Upper lobe of right lung (tissue), 1 donor: ENCODE measurements around the gene TUBGCP2. TPM values are rescaled to one million over a fixed set of nuclear protein-coding genes. Genes with fewer than 3 reads are reported as not detected.

Experiments used
- ATAC-seq: fragments of 200-7000 bp; cut with Tn5 transposase; one replicate; pipeline ENCODE4 v1.9.1; 2020; ENCODE audit warnings: mild to moderate bottlenecking, moderate library complexity
- DNase-seq: peaks from one replicate; pipeline ENCODE4 v3.0.0-alpha.2; 2020
- H3K27ac ChIP-seq: fragments of 200-600 bp; one replicate; pipeline ENCODE4 v1.8.0; 2022
- H3K27me3 ChIP-seq: fragments of 200-600 bp; one replicate; pipeline ENCODE4 v1.8.0; 2022; ENCODE audit warnings: mild to moderate bottlenecking
- H3K36me3 ChIP-seq: fragments of 200-600 bp; one replicate; pipeline ENCODE4 v1.8.0; 2022
- H3K4me1 ChIP-seq: fragments of 200-600 bp; one replicate; pipeline ENCODE4 v1.8.0; 2022
- H3K4me3 ChIP-seq: fragments of 200-600 bp; one replicate; pipeline ENCODE4 v1.8.0; 2022; ENCODE audit warnings: mild to moderate bottlenecking
- H3K9me3 ChIP-seq: fragments of 200-600 bp; one replicate; pipeline ENCODE4 v1.8.0; 2022
- CTCF ChIP-seq: fragments of 200-600 bp; IDR thresholded peaks from one replicate; pipeline ENCODE4 v1.8.0; 2022; ENCODE audit warnings: antibody characterized with exemption
- intact Hi-C: fragments of 100-400 bp; cut with DNase I; formaldehyde crosslinking; loops from one replicate; pipeline ENCODE4 v1.11.0; 2022
- total RNA-seq: library from RNA; stranded (reverse); fragmentation: NEBNext Ultra II Directional; extraction: Animal tissue kit (Norgen Biotek cat#: 25700); gene quantifications from one replicate; pipeline ENCODE4 v1.2.1, GENCODE V29; 2021
- donor health status: DM: no; HTN: yes; CAD: no; lungs with severe emphysema.

The TUBGCP2 gene
- total RNA-seq, 1 donor from 2014 or later: 44.6 TPM

- H3K9me3 ChIP-seq: no peaks in the 10 kb centered on the region
- peaks cover 4% of the 10 kb centered on the region for H3K27me3 ChIP-seq
- DNase-seq (no peak), ATAC-seq (no peak)
- no peaks in the 10 kb centered on the region for H3K36me3 ChIP-seq
- intact Hi-C loops: no loop called here
- peaks cover 26% of the 10 kb centered on the region for H3K4me1 ChIP-seq
- H3K4me3 ChIP-seq: no peak overlapping the region
- H3K27ac ChIP-seq: no peak overlapping the region
- TF ChIP-seq CTCF: no peak
Observed at GRCh38 chr10:133254421-133255120, 54.1 kb downstream of the TUBGCP2 start.

- DNase-seq (no peak), ATAC-seq (no peak)
- TF ChIP-seq CTCF: no peak
- no peak overlapping the region for H3K4me3 ChIP-seq
- intact Hi-C loops: no loop called here
- no peak overlapping the region for H3K27ac ChIP-seq
- H3K9me3 ChIP-seq: no peaks in the 10 kb centered on the region
- peaks cover 10% of the 10 kb centered on the region for H3K27me3 ChIP-seq
- H3K4me1 ChIP-seq: peaks cover 15% of the 10 kb centered on the region
- H3K36me3 ChIP-seq: no peaks in the 10 kb centered on the region
Observed at GRCh38 chr10:133253361-133253955, 55.2 kb downstream of the TUBGCP2 start.

DNA sequence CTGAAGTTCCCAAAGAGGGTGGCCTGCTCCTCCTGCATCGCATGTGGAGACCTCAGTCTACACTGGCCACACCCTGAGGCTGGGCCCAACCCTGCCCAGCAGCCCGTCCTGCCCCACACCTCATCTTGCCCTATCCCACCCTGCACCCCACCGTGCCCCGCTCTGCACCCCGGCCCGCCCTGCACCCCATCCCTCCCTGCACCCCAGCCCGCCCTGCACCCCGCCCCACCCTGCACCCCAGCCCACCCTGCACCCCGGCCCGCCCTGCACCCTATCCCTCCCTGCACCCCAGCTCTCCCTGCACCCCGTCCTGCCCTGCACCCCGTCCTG is 56.5 kb downstream of the TUBGCP2 start:
- intact Hi-C loops: no loop called here
- H3K27me3 ChIP-seq: peaks cover 10% of the 10 kb centered on the region
- DNase-seq: no peak

DNA sequence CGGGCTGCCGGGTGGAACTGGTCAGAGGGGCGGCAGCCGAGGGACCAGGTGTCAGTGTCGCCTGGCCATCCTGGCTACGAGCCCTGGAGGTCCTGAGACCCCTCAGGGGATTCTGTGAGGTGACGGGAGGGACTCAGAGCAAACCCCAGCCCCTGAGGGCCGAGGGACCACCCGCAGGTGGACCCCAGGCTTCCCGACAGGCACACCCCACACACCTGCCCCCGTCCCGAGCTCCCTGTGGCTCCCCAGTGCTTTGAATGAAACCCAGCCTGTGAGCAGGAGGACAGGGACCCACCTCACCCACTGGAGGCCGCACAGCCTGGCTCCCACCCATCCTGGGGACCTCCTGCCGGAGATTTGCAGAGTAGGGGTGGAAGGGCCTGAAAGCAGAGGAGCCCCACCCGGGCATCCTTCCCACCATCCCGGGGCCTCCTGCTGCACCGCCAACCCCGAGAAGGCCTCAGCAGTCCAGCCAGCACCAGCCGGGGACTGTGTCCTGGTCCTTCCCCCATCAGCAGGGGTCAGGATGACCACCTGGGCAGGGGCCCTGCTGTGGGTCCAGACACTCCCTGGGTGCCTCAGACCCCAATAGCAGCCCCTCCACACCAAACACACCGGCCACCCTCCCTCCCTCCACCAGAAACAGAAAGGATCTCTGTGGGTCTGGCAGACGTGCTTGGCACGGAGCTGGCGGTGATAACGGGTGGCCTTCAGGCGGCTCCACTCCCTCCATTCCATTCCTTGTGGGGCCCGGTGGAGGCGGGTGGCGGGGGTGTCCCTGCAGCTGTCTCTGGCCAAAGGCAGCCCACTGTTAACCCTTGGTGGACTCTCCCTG is 57.1 kb downstream of the TUBGCP2 start:
- ATAC-seq: no peak

More for the DNA sequence above, 56.5 kb downstream of the TUBGCP2 start:
- no peak for ATAC-seq
- Histone ChIP-seq H3K4me3 (no peak overlapping the region), H3K9me3 (no peaks in the 10 kb centered on the region), H3K36me3 (no peaks in the 10 kb centered on the region), H3K27ac (no peak overlapping the region), H3K4me1 (peaks cover 2% of the 10 kb centered on the region)
- TF ChIP-seq CTCF: no peak

More for the DNA sequence above, 57.1 kb downstream of the TUBGCP2 start:
- H3K4me1 ChIP-seq: no peaks in the 10 kb centered on the region
- intact Hi-C loops: no loop called here
- H3K4me3 ChIP-seq: no peak overlapping the region
- H3K27me3 ChIP-seq: peaks cover 10% of the 10 kb centered on the region
- no peaks in the 10 kb centered on the region for H3K9me3 ChIP-seq
- H3K36me3 ChIP-seq: no peaks in the 10 kb centered on the region
- H3K27ac ChIP-seq: no peak overlapping the region
- TF ChIP-seq CTCF: no peak
- DNase-seq: no peak
